ENCODE data around the gene COX8A.
"Not testable (repeated sequence)": the region's sequence is repeated elsewhere in the genome, so short reads cannot be mapped to it uniquely, and the experiment has no call there.

COX8A gene, protein sequence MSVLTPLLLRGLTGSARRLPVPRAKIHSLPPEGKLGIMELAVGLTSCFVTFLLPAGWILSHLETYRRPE

DNA sequence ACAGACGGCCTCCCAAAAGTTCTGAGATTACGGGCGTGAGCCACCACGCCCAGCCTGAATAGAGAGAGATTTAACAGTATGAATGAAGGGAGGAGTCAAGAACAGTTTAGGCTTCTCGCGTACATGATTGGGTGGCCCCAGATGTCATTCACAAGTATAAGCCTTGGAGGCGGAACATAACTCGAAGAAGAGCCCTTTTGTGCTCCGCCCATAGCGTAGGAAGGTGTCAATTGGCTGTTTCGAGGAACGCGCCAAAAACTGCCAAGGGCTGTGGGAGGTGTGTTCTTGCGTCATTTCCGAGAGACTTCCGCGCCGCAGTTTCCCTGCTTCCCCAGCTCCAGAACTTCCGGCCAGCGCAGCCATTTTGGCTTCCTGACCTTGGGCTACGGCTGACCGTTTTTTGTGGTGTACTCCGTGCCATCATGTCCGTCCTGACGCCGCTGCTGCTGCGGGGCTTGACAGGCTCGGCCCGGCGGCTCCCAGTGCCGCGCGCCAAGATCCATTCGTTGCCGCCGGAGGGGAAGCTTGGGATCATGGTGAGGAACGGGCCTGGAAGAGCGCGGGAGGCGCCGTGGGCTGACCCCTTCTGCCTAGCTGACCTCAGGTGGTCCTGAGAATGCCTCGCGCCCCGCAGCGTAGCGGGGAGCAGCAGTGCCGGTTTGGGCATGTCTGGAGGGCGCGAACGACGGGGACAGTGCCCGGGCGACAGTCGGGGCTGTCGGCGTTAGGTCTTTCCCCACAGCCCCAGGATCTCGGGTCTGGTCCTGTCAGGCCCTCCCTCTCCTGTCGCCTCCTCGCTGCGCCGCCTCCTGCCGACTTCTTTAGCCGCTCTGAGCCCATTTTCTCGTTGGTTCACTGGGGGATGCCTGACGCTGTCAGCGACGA is at the start of gene COX8A:
Gene COX8A (plus strand): TSS at position 362 of the 885 bp plus-strand sequence. CDS start 61 bp downstream, at position 423.
- FAIRE-seq (peak; percentile 90), DNase-seq (ENCODE audit: low spot score) (peak; percentile 98)

DNA sequence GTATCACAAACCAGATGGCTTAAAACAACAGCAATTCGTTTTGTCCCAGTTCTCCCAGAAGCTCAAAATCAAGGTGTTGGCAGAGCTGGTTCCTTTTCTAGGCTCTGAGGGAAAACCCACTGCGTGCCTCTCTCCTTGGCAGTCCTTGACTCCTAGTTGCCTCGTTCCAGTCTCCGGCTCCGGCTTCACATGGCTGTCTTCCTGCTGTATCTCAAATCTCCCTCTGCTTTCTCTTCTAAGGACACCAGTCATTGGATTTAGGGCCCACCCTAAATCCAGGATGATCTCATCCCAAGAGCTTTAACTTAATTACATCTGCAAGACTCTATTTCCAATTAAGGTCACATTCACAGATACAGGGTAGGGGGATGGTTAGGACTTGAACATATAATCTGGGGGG is 44.8 kb upstream of the COX8A start:
- FAIRE-seq = no peak
- DNase-seq (ENCODE audit: low spot score) = no peak

- FAIRE-seq (no peak), DNase-seq (ENCODE audit: low spot score) (no peak)
Measured at GRCh38 chr11:63931045-63931444, 43.4 kb upstream of the COX8A start.

DNA sequence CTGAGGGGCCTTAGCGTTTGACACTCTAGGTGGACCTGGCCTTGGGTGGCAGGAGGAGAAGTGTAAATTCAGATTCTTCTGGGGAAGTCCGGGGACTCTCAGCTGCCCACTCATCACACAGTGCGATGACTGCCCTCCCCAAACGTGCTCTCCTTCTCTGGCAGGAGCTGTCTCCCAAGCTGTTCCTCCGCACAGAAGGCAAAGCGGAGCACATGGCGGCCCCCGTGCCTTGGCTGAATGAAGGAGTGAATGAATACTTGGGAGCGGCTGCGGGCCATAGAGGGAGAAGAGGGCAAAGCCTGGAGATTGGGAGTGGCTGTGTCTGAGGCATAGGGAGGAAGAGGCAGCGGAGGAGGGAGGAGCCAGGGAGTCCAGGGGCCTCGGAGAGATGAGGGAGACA is 42.5 kb upstream of the COX8A start:
- no peak for DNase-seq (ENCODE audit: low spot score)
- no peak for FAIRE-seq

- FAIRE-seq = no peak
- no peak for DNase-seq (ENCODE audit: low spot score)
Measured at GRCh38 chr11:63933459-63933858, 41.0 kb upstream of the COX8A start.

DNA sequence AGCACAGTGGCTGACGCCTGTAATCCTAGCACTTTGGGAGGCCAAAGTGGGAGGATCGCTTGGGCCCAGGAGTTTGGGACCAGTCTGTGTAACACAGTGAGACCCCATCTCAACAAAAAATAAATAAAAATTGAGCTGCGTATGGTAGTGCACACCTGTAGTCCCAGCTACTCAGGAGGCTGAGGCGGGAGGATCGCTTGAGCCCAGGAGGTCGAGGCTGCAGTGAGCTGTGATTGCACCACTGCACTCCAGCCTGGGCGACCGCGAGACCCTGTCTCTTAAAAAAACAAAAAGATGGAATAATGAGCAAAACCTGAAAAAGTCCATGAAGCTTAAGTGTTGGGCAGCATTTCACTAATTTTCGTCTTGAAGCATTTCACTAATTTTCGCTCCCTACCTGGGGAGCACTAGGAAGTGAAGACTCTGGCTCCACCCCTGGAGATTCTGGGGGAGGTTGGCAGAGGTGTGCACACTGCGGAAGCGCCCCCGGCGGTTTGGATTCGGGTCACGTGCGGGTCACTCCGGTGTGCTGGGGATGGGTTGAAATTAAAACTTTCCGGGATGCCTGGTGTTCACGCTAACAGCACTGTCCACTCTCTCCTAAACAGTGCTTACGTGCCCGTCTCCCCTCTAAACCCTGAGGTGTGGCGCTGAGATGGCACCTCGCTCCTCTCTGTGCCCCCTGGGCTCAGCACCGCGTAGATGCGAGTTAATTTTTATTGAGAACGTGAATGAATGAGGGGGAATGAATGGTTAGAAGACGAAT is 36.5 kb upstream of the COX8A start:
- FAIRE-seq (no peak), DNase-seq (ENCODE audit: low spot score) (no peak)

- peak; percentile 80 for FAIRE-seq
- peak; percentile 98 for DNase-seq (ENCODE audit: low spot score)
Measured at GRCh38 chr11:63938479-63939396, 35.7 kb upstream of the COX8A start, which contains the start of gene NAA40. Gene NAA40 (plus strand): TSS chr11:63939002. CDS start chr11:63939097, 95 bp downstream.

- DNase-seq (ENCODE audit: low spot score) (no peak), FAIRE-seq (no peak)
Measured at GRCh38 chr11:63939397-63939891, 35.0 kb upstream of the COX8A start.

GRCh38 chr11:63940786-63941185 is 33.6 kb upstream of the COX8A start:
- no peak for DNase-seq (ENCODE audit: low spot score)
- FAIRE-seq = no peak

DNA sequence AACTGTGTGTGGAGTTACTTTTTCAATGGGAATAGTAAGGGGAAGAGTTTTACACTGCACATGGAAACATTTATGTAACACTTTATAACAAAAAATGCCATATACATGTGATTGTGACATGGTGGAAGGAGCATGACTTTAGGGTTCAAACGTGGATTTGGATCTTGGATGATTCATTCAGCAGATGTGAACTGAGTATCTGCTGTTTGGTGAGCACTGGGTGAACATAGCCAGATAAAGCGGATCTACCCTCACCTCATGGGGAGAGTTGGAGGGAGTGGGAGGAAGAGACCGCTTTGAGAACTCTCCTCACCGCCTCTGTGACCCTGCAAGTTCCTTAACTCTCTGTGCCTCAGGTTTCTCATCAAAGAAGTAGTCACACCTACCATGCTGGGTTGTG is 32.5 kb upstream of the COX8A start:
- DNase-seq (ENCODE audit: low spot score) = no peak
- FAIRE-seq = no peak

GRCh38 chr11:63942803-63943202 is 31.6 kb upstream of the COX8A start:
- DNase-seq (ENCODE audit: low spot score) (no peak), FAIRE-seq (no peak)

DNA sequence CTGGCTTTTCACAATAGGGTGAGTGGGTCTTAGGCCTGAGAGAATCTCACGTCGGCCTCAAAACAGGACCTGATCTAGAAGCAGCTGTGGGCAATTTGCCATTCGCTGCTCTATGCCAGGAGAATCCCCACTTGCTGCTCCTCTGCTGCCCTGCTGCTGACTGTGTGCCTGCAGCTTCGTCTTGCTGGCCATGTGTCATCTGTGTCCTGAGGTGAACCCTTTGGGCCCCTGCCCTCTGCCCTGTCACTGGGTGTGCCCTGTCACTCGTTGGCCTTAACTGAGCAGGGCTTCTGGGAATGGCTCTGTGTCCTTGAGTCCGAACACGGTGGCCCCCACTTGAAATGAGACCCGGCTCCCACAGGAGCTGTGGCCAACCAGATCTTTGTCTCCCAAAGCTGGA is 29.4 kb upstream of the COX8A start:
- DNase-seq (ENCODE audit: low spot score) (no peak), FAIRE-seq (no peak)

- FAIRE-seq = no peak
Measured at GRCh38 chr11:63945477-63946163, 28.8 kb upstream of the COX8A start.

DNA sequence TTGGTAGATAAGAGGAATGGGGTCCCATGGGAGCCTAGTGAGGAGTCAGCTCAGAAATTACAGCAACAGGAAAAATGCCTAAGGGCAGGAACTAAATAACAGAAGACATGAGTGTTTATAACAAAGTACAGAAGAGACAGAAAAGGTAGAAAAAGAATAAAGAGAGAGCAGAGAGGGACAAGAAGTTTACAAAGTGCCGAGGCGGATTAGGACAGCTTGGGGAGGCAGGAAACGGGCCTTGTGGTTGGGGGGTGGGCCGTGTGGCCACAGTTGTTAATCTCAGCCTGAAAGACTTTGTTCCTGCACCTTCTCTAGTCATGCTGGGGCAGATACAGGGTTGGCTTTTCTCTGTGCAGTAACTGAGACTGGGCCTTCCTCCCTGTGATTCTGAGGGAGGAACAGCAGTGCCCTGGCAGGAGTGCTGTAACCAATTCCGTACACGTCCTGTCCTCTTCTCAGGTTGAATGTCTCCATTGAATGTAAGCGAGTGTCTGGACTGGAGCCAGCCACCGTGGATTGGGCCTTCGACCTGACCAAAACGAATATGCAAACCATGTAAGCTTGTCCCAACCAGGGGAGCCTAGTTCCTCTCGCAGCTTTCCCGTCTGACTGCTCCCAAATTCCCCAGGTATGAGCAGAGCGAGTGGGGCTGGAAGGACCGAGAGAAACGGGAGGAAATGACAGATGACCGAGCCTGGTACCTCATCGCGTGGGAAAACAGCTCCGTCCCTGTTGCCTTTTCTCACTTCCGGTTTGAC is 22.5 kb upstream of the COX8A start:
- no peak for DNase-seq (ENCODE audit: low spot score)

More at GRCh38 chr11:63945477-63946163, 28.8 kb upstream of the COX8A start:
- DNase-seq (ENCODE audit: low spot score) = peak; percentile 31

DNA sequence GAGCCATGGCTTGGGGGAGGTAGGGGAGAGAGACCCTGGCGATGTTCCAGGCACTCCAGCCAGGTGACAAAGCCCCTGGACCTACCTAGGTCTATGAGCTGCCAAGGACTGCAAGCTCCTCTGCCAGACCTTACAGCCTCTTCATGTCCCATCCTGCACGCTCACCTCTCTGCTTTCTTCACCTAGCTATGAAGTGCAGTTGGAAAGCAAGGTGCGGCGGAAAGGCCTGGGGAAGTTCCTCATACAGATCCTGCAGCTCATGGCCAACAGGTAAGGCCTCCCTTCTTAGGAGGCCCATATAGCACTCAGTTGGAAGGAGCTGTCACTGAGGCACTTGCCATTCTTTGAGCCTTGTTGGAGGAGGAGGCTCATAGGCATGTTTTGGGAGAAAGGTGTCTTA is 21.9 kb upstream of the COX8A start:
- no peak for DNase-seq (ENCODE audit: low spot score)

More for the DNA sequence above, 22.5 kb upstream of the COX8A start:
- no peak for FAIRE-seq

GRCh38 chr11:63958008-63958407 is 16.4 kb upstream of the COX8A start:
- FAIRE-seq (no peak), DNase-seq (ENCODE audit: low spot score) (no peak)

More for the DNA sequence above, 21.9 kb upstream of the COX8A start:
- no peak for FAIRE-seq

GRCh38 chr11:63961608-63962412 is 12.6 kb upstream of the COX8A start:
- DNase-seq (ENCODE audit: low spot score) = no peak
- FAIRE-seq = no peak

DNA sequence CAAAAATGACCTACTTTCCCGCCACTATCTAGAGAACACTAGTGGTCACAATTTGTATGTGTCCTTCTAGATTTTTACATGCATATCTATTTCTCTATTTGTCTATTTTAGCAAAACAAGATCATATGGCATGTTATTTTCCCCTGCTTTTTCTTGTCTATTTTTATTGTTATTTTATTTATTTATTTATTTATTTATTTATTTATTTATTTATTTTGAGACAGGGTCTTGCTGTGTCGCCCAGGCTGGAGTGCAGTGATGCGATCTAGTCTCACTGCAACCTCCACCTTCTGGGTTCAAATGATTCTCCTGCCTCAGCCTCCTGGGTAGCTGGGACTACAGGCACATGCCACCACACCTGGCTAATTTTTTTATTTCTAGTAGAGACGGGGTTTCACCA is 10.5 kb upstream of the COX8A start:
- not testable (repeated sequence) for DNase-seq (ENCODE audit: low spot score); FAIRE-seq

DNA sequence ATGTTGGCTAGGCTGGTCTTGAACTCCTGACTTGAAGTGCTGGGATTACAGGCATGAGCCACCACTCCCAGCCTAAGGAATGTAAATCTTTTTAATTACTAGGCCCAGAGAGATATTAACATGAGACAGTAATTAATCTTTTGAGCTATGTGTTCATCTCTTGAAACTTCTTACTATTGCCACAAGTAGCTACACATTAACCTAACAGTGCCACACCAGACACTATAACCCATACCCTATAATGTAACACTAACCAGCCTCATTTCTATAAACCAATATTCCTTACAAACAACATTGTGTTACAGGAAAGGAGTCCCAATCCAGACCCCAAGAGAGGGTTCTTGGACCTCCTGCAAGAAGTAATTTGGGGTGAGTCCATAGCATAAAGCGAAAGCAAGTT is 8.0 kb upstream of the COX8A start:
- no peak for DNase-seq (ENCODE audit: low spot score)
- no peak for FAIRE-seq
